ENCODE data around the gene FLCN. TPM values are rescaled to one million over a fixed set of nuclear protein-coding genes. Genes with fewer than 3 reads are reported as not detected.

Gene FLCN
- total and polyA plus RNA-seq, 2 of the 13 experiments (the other 11 are each of a cell fraction or from before 2014, with no cell fraction given) = 16.6 to 24.9 TPM

- TF ChIP-seq ZNF407 (CRISPR knock-in tag; IDR thresholded peaks at IDR 0.05; ENCODE audit: not compliant biosample characterization) (peak; percentile 83), RFXAP (CRISPR knock-in tag; IDR thresholded peaks at IDR 0.05; ENCODE audit: borderline replicate concordance) (peak; percentile 82), FOXO1 (CRISPR knock-in tag; IDR thresholded peaks at IDR 0.05) (peak; percentile 43; the same call in 1 of the 2 replicates), TSC22D2 (CRISPR knock-in tag; IDR thresholded peaks at IDR 0.05; ENCODE audit: borderline replicate concordance) (0 out of 2 replicates have a peak, but pooled peaks have one; percentile 23), PATZ1 (CRISPR knock-in tag; IDR thresholded peaks at IDR 0.05) (peak; percentile 58), ZNF343 (CRISPR knock-in tag; IDR thresholded peaks at IDR 0.05) (no peak), GFI1 (CRISPR knock-in tag; IDR thresholded peaks at IDR 0.05; ENCODE audit: borderline replicate concordance) (peak; percentile 58; the same call in 1 of the 2 replicates), CCAR2 (optimal IDR thresholded peaks at IDR 0.05; ENCODE audit: low read depth, low read length) (no peak), HCFC1 (IDR thresholded peaks at IDR 0.05; ENCODE audit: low read depth, low read length) (peak; percentile 39; the same call in 1 of the 2 replicates), ZNF280D (CRISPR knock-in tag; IDR thresholded peaks at IDR 0.05) (peak; percentile 82), KDM2A (CRISPR knock-in tag; IDR thresholded peaks at IDR 0.05; ENCODE audit: borderline replicate concordance, low read depth) (peak; percentile 77)
- TF ChIP-seq, protein P1, sequence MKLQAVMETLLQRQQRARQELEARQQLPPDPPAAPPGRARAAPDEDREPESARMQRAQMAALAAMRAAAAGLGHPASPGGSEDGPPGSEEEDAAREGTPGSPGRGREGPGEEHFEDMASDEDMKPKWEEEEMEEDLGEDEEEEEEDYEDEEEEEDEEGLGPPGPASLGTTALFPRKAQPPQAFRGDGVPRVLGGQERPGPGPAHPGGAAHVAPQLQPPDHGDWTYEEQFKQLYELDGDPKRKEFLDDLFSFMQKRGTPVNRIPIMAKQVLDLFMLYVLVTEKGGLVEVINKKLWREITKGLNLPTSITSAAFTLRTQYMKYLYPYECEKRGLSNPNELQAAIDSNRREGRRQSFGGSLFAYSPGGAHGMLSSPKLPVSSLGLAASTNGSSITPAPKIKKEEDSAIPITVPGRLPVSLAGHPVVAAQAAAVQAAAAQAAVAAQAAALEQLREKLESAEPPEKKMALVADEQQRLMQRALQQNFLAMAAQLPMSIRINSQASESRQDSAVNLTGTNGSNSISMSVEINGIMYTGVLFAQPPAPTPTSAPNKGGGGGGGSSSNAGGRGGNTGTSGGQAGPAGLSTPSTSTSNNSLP (IDR thresholded peaks at IDR 0.05; ENCODE audit: low read depth, low read length) = peak; percentile 94
These were observed 43.9 kb upstream of the FLCN start, which contains the start of gene COPS3 (continued) for GRCh38 chr17:17280613-17281549.
